ENCODE data around the gene ACO1.

The ACO1 gene

GRCh38 chr9:32487981-32488380, 103.5 kb downstream of the ACO1 start:
- DNase-seq (ENCODE audit: low read depth), result peak; percentile 26

- DNase-seq (ENCODE audit: low read depth), result no peak
Measured at GRCh38 chr9:32490601-32491000, 106.2 kb downstream of the ACO1 start.

GRCh38 chr9:32497921-32498320, 113.5 kb downstream of the ACO1 start:
- no peak for DNase-seq (ENCODE audit: low read depth)

GRCh38 chr9:32500768-32501167, 116.3 kb downstream of the ACO1 start:
- peak; percentile 51 for DNase-seq (ENCODE audit: low read depth)

- DNase-seq (ENCODE audit: low read depth), result no peak
Measured at GRCh38 chr9:32501868-32502267, 117.4 kb downstream of the ACO1 start.

GRCh38 chr9:32502464-32502863, 118.0 kb downstream of the ACO1 start:
- DNase-seq (ENCODE audit: low read depth), result peak; percentile 78

GRCh38 chr9:32503008-32503407, 118.6 kb downstream of the ACO1 start:
- DNase-seq (ENCODE audit: low read depth), result no peak

Measured in EH (cell line).